ENCODE measurements around the gene PSG1. TPM values are rescaled to one million over a fixed set of nuclear protein-coding genes. Genes with fewer than 3 reads are reported as not detected.
"Not testable (repeated sequence)": the region's sequence is repeated elsewhere in the genome, so short reads cannot be mapped to it uniquely, and the experiment has no call there.

The PSG1 gene
- total and polyA plus RNA-seq, 2 experiments from 2014 or later, result not detected

- H3K36me3 ChIP-seq, result no peaks in the 10 kb centered on the region
- no peak overlapping the region for H3K27ac ChIP-seq
- H3K27me3 ChIP-seq, result no peaks in the 10 kb centered on the region
- TF ChIP-seq, protein P1, sequence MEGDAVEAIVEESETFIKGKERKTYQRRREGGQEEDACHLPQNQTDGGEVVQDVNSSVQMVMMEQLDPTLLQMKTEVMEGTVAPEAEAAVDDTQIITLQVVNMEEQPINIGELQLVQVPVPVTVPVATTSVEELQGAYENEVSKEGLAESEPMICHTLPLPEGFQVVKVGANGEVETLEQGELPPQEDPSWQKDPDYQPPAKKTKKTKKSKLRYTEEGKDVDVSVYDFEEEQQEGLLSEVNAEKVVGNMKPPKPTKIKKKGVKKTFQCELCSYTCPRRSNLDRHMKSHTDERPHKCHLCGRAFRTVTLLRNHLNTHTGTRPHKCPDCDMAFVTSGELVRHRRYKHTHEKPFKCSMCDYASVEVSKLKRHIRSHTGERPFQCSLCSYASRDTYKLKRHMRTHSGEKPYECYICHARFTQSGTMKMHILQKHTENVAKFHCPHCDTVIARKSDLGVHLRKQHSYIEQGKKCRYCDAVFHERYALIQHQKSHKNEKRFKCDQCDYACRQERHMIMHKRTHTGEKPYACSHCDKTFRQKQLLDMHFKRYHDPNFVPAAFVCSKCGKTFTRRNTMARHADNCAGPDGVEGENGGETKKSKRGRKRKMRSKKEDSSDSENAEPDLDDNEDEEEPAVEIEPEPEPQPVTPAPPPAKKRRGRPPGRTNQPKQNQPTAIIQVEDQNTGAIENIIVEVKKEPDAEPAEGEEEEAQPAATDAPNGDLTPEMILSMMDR (IDR thresholded peaks at IDR 0.05; ENCODE audit: low read depth, low read length), result no peak
- no peak for DNase-seq (ENCODE audit: low read depth in 1 of 2, low spot score in 1 of 2)
- no peaks in the 10 kb centered on the region for H3K9me3 ChIP-seq (ENCODE audit: low read depth)
- no peaks in the 10 kb centered on the region for H3K4me1 ChIP-seq (ENCODE audit: low read depth)
- no peak overlapping the region for H3K4me3 ChIP-seq
Measured at GRCh38 chr19:42872608-42873007, 6.9 kb downstream of the PSG1 start.

GRCh38 chr19:42857544-42857867, 22.0 kb downstream of the PSG1 start:
- H3K27me3 ChIP-seq, result no peaks in the 10 kb centered on the region
- no peak overlapping the region for H3K27ac ChIP-seq
- no peaks in the 10 kb centered on the region for H3K36me3 ChIP-seq
- no peaks in the 10 kb centered on the region for H3K4me1 ChIP-seq (ENCODE audit: low read depth)
- no peaks in the 10 kb centered on the region for H3K9me3 ChIP-seq (ENCODE audit: low read depth)
- DNase-seq (ENCODE audit: low read depth in 1 of 2, low spot score in 1 of 2), result no peak
- no peak overlapping the region for H3K4me3 ChIP-seq
- TF ChIP-seq, protein P1 (IDR thresholded peaks at IDR 0.05; ENCODE audit: low read depth, low read length), result no peak

GRCh38 chr19:42856866-42857543, 22.5 kb downstream of the PSG1 start:
- H3K4me3 ChIP-seq; H3K27me3 ChIP-seq; DNase-seq (ENCODE audit: low read depth in 1 of 2, low spot score in 1 of 2); H3K4me1 ChIP-seq (ENCODE audit: low read depth); H3K36me3 ChIP-seq; H3K9me3 ChIP-seq (ENCODE audit: low read depth); H3K27ac ChIP-seq: not testable (repeated sequence)
- TF ChIP-seq, protein P1 (IDR thresholded peaks at IDR 0.05; ENCODE audit: low read depth, low read length), result peak; percentile 49

DNA sequence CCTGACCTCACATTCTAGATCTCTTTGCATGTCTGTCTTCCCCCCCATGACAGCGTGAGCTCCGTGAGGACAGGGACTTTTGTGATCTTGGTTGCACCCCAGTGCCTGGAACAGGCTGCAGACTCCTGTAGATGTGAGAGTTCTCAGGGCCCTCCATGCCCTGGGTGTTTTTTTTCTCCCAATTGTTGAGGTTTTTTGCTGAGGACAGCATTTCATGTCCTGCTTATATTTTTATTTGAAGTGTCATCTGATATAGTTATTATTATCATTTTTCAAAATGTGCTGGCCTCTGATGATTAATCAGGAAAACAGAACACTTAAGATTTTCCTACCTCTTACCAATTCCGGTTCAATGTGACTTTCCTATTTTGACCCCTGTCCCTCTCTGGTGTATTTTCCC, 24.8 kb downstream of the PSG1 start:
- not testable (repeated sequence) for H3K27me3 ChIP-seq; H3K36me3 ChIP-seq; H3K4me3 ChIP-seq; H3K4me1 ChIP-seq (ENCODE audit: low read depth); H3K27ac ChIP-seq; H3K9me3 ChIP-seq (ENCODE audit: low read depth); DNase-seq (ENCODE audit: low read depth in 1 of 2, low spot score in 1 of 2)

GRCh38 chr19:42853231-42853630, 26.3 kb downstream of the PSG1 start:
- H3K4me3 ChIP-seq, result not testable (repeated sequence)

GRCh38 chr19:42852821-42853220, 26.7 kb downstream of the PSG1 start:
- not testable (repeated sequence) for H3K27ac ChIP-seq; H3K9me3 ChIP-seq (ENCODE audit: low read depth); H3K4me3 ChIP-seq; H3K36me3 ChIP-seq; DNase-seq (ENCODE audit: low read depth in 1 of 2, low spot score in 1 of 2); H3K27me3 ChIP-seq; H3K4me1 ChIP-seq (ENCODE audit: low read depth)

More at GRCh38 chr19:42853231-42853630, 26.3 kb downstream of the PSG1 start:
- not testable (repeated sequence) for H3K36me3 ChIP-seq; H3K9me3 ChIP-seq (ENCODE audit: low read depth); H3K4me1 ChIP-seq (ENCODE audit: low read depth); H3K27me3 ChIP-seq; DNase-seq (ENCODE audit: low read depth in 1 of 2, low spot score in 1 of 2); H3K27ac ChIP-seq

DNA sequence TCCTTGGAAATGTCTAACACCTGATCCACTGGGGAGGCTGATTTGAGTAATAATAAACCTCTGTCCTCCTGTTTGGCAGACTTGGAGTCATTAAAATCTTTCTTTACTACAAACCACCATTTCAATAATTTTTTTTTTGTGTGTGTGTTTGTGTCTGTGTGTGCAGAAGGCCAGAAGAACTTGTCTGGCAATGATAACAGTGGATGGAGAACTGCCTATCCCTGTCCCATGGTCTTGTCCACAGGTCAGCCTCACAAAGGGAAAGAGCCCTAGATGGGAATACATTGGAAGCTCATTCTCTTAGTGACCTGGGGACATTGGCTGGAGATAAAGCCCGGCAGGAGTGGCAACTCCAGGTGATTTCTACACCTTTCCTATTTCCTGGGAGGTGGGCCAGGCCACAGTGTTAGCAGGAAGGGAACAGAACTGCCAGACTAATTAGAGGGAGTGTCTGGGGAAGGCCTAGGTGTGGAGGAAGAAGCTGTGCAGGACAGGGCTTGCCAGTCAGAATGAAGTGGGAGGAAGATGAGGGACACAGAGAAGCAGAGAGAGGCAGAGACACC, 27.7 kb downstream of the PSG1 start:
- not testable (repeated sequence) for H3K27ac ChIP-seq; DNase-seq (ENCODE audit: low read depth in 1 of 2, low spot score in 1 of 2); H3K4me3 ChIP-seq; H3K4me1 ChIP-seq (ENCODE audit: low read depth); H3K36me3 ChIP-seq; H3K9me3 ChIP-seq (ENCODE audit: low read depth); H3K27me3 ChIP-seq

Data from cardiac muscle cell (in vitro differentiated cells and primary cell).